HEK293 (cell line): ENCODE results near the gene FOXC2.

Experiments
- GFI1B ChIP-seq: fragments of 450-650 bp; formaldehyde crosslinking; IDR thresholded peaks from 2 replicates; pipeline ENCODE4 v1.5.1; 2016; ENCODE audit warnings: missing biosample characterization, missing genetic modification characterization
- HOXA7 ChIP-seq: sonication (generic); formaldehyde crosslinking; IDR thresholded peaks from 2 replicates; pipeline ENCODE4 v1.8.1; 2022; ENCODE audit warnings: missing genetic modification reagents, borderline replicate concordance
- TCF7L2 ChIP-seq: IDR thresholded peaks from 2 replicates; pipeline ENCODE4 v1.6.1; 2011; ENCODE audit warnings: low read depth, mild to moderate bottlenecking, inconsistent platforms, low read length, moderate library complexity, borderline replicate concordance
- YY1 ChIP-seq: fragments of 450-650 bp; formaldehyde crosslinking; IDR thresholded peaks from 2 replicates; pipeline ENCODE4 v1.5.1; 2018; ENCODE audit warnings: missing biosample characterization, missing genetic modification characterization
- ZBTB7A ChIP-seq: fragments of 450-650 bp; formaldehyde crosslinking; IDR thresholded peaks from 2 replicates; pipeline ENCODE4 v1.5.1; 2016; ENCODE audit warnings: low read depth, missing biosample characterization, missing genetic modification characterization
- ZNF19 ChIP-seq: fragments of 450-650 bp; formaldehyde crosslinking; IDR thresholded peaks from 2 replicates; pipeline ENCODE4; 2016; ENCODE audit warnings: missing biosample characterization, missing genetic modification characterization, low read depth
- ZNF223 ChIP-seq: fragments of 450-650 bp; formaldehyde crosslinking; IDR thresholded peaks from 2 replicates; pipeline ENCODE4 v1.5.1; 2016; ENCODE audit warnings: missing biosample characterization, missing genetic modification characterization
- ZNF302 ChIP-seq: fragments of 450-650 bp; formaldehyde crosslinking; IDR thresholded peaks from 2 replicates; pipeline ENCODE4 v1.5.1; 2016; ENCODE audit warnings: missing biosample characterization, missing genetic modification characterization, low read depth
- ZNF341 ChIP-seq: fragments of 450-650 bp; formaldehyde crosslinking; IDR thresholded peaks from 2 replicates; pipeline ENCODE4; 2016; ENCODE audit warnings: low read depth, missing biosample characterization, missing genetic modification characterization
- ZNF350 ChIP-seq: fragments of 450-650 bp; formaldehyde crosslinking; IDR thresholded peaks from 2 replicates; pipeline ENCODE4 v1.5.0; 2017; ENCODE audit warnings: missing biosample characterization, mild to moderate bottlenecking, missing genetic modification characterization
- ZNF571 ChIP-seq: fragments of 450-650 bp; formaldehyde crosslinking; IDR thresholded peaks from 2 replicates; pipeline ENCODE4 v1.5.0; 2017; ENCODE audit warnings: missing biosample characterization, missing genetic modification characterization
- TF ChIP-seq, protein P1 (sequence below): sonication (generic); formaldehyde crosslinking; IDR thresholded peaks from 2 replicates; pipeline ENCODE4 v1.8.1; 2022; ENCODE audit warnings: mild to moderate bottlenecking, moderate library complexity, missing genetic modification reagents
- TF ChIP-seq, protein P2 (sequence below): fragments of 450-650 bp; formaldehyde crosslinking; IDR thresholded peaks from 2 replicates; pipeline ENCODE4 v1.5.1; 2016; ENCODE audit warnings: missing biosample characterization, missing genetic modification characterization
- TF ChIP-seq, protein P3 (sequence below): IDR thresholded peaks from 2 replicates; pipeline ENCODE4 v1.6.1; 2011; ENCODE audit warnings: mild to moderate bottlenecking, low read depth, low read length, borderline replicate concordance

DNA sequence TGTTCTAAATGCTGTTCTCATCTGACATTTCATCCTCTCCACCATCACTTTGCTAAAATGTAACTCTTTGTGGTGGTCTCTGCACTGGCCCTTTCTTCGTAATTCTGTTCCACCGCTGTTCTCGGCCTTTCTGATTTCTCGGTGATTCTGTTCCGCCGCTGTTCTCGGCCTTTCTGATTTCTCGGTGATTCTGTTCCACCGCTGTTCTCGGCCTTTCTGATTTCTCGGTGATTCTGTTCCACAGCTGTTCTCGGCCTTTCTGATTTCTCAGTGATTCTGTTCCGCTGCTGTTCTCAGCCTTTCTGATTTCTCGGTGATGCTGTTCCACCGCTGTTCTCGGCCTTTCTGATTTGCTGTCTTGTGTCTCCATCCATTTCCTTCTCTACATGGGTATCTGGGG is 44.0 kb upstream of the FOXC2 start:
- TF ChIP-seq ZNF302 (tag by site-specific recombination) (no peak), ZNF341 (tag by site-specific recombination) (no peak), ZBTB7A (tag by site-specific recombination) (no peak), TCF7L2 (no peak), ZNF223 (tag by site-specific recombination) (no peak), ZNF19 (no peak), ZNF350 (tag by site-specific recombination) (no peak), ZNF571 (tag by site-specific recombination) (no peak), YY1 (no peak), GFI1B (tag by site-specific recombination) (no peak), HOXA7 (CRISPR knock-in tag) (no peak)
- TF ChIP-seq, protein P1, sequence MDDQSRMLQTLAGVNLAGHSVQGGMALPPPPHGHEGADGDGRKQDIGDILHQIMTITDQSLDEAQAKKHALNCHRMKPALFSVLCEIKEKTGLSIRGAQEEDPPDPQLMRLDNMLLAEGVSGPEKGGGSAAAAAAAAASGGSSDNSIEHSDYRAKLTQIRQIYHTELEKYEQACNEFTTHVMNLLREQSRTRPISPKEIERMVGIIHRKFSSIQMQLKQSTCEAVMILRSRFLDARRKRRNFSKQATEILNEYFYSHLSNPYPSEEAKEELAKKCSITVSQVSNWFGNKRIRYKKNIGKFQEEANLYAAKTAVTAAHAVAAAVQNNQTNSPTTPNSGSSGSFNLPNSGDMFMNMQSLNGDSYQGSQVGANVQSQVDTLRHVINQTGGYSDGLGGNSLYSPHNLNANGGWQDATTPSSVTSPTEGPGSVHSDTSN (CRISPR knock-in tag) = no peak
- TF ChIP-seq, protein P2, sequence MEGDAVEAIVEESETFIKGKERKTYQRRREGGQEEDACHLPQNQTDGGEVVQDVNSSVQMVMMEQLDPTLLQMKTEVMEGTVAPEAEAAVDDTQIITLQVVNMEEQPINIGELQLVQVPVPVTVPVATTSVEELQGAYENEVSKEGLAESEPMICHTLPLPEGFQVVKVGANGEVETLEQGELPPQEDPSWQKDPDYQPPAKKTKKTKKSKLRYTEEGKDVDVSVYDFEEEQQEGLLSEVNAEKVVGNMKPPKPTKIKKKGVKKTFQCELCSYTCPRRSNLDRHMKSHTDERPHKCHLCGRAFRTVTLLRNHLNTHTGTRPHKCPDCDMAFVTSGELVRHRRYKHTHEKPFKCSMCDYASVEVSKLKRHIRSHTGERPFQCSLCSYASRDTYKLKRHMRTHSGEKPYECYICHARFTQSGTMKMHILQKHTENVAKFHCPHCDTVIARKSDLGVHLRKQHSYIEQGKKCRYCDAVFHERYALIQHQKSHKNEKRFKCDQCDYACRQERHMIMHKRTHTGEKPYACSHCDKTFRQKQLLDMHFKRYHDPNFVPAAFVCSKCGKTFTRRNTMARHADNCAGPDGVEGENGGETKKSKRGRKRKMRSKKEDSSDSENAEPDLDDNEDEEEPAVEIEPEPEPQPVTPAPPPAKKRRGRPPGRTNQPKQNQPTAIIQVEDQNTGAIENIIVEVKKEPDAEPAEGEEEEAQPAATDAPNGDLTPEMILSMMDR (tag by site-specific recombination) = no peak
- TF ChIP-seq, protein P3, sequence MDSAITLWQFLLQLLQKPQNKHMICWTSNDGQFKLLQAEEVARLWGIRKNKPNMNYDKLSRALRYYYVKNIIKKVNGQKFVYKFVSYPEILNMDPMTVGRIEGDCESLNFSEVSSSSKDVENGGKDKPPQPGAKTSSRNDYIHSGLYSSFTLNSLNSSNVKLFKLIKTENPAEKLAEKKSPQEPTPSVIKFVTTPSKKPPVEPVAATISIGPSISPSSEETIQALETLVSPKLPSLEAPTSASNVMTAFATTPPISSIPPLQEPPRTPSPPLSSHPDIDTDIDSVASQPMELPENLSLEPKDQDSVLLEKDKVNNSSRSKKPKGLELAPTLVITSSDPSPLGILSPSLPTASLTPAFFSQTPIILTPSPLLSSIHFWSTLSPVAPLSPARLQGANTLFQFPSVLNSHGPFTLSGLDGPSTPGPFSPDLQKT = no peak
